Pancreas (tissue), 10 donors: ENCODE measurements around the gene XIRP2. TPM values are rescaled to one million over a fixed set of nuclear protein-coding genes. Genes with fewer than 3 reads are reported as not detected.
A peak's percentile ranks its signal among the peaks of the same experiment; 100 is the strongest.

Experiments used
- ATAC-seq, 4 donors: fragments of 200-7000 bp; cut with Tn5 transposase; one replicate each; pipeline versions ENCODE4 v1.8.0 to v1.9.1; 2020; ENCODE audit warnings: mild to moderate bottlenecking in 4 of 4, moderate library complexity in 4 of 4
- DNase-seq, 6 donors: peaks; one replicate each; pipeline ENCODE4 v3.0.0-alpha.2; 2020
- FAIRE-seq: peaks from 2 replicates; lab custom pipeline; 2012; peaks lifted over from hg19 to GRCh38; lab: Jason Lieb, UNC
- H3K27ac ChIP-seq, 4 donors: fragments of 200-600 bp; sonication (generic); 1 replicate in 3 of 4; 2 replicates in 1 of 4; pipeline versions ENCODE4 v1.5.0 to v1.8.0; 2020
- H3K27me3 ChIP-seq, 4 donors: fragments of 200-600 bp; one replicate each; pipeline ENCODE4 v1.8.0; 2021
- H3K36me3 ChIP-seq, 3 donors: fragments of 200-600 bp; sonication (generic) in 1 of 3; one replicate each; pipeline versions ENCODE4 v1.5.0 to v1.8.0; 2020 to 2021
- H3K4me1 ChIP-seq, 3 donors: fragments of 200-600 bp; one replicate each; pipeline ENCODE4 v1.8.0; 2021
- H3K4me3 ChIP-seq, 4 donors: fragments of 200-600 bp; sonication (generic) in 2 of 4; one replicate each; pipeline versions ENCODE4 v1.5.0 to v1.8.0; 2020 to 2021
- H3K9me3 ChIP-seq, 4 donors: fragments of 200-600 bp; one replicate each; pipeline ENCODE4 v1.8.0; 2021
- WGBS, 2 donors: extraction: QIAGEN DNeasy Blood & Tissue Kit; methylation state at CpG; one replicate each; pipeline ENCODE4 v1.1.7; 2013; 5-methylcytosine and 5-hydroxymethylcytosine counted together
- intact Hi-C, 3 donors: fragments of 100-400 bp; cut with DNase I; formaldehyde crosslinking; loops; one replicate each; pipeline versions ENCODE4 v1.11.1 to v1.14.2; 2022
- polyA plus RNA-seq, 2 donors: library from polyadenylated mRNA; stranded (reverse); fragments of 200-250 nt; gene quantifications; one replicate each; pipeline ENCODE4 v1.2.3, GENCODE V29; 2013
- total RNA-seq, 6 donors: library from RNA; stranded (reverse); fragmentation: NEBNext Ultra II Directional in 4 of 6; extraction: Animal tissue kit (Norgen Biotek cat#: 25700) in 4 of 6; gene quantifications; one replicate each; pipeline versions ENCODE4 v1.2.1 to v1.2.4, GENCODE V29; 2021 to 2023
- TF ChIP-seq, protein P1 (sequence below), 4 donors: fragments of 200-600 bp; sonication (generic) in 3 of 4; IDR thresholded peaks; one replicate each; pipeline versions ENCODE4 v1.5.0 to v1.8.0; 2021; ENCODE audit warnings: antibody characterized with exemption in 4 of 4
- donor health status: healthy with polysubstance abuse.
- donor health status: DM: no; HTN: no; CAD: no; lungs with moderate emphysema.
- donor health status: DM: no; HTN: no; CAD: no.
- donor health status: control.
- donor health status: control.
- donor health status: Bipolar disorder and iron deficiency.
- donor health status: DM: yes; HTN: yes; CAD: no.
- donor health status: DM: no; HTN: no; CAD: no.
- donor health status: DM: no; HTN: no; CAD: no.
- donor health status: DM: yes; HTN: yes; CAD: no.

Gene XIRP2
- total and polyA plus RNA-seq, 8 donors: 0.08 to 0.35 (median 0.28) TPM; not detected in 5

DNA sequence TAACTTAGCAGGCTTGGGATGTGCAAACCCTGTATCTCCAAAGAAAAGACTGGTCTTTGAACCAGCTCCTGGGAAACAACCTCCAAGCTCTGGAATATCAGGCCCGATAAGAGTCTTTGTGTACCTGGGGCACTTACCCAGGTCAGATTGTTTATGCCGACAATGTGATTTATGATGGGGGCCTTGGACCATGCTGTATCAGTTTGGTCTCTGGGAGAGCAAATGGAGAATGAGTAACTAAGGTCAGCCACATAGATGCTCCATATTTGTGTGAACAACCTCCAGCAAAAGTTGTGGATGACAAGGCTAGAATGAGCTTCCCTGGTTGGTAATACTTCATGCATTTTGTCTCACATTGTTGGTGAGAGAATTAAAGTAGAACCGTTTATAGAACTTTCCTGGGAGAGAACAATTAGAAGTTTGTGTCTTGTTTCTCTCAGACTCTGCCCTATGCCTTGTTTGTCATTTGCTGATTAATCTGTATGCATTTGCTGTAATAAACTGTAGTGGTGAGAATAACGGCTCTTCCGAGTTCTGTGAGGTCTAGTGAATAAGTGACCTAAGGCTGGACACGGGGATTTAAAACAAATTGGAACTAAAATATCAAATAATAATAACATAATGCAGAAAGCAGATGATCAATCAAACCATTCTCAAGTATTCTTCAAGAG is 259.1 kb downstream of the XIRP2 start:
- Histone ChIP-seq H3K4me3 (no peak overlapping the region), H3K36me3 (no peaks in the 10 kb centered on the region), H3K27ac (peak overlapping the region in 2 of 4 donors; percentile 50 to 53), H3K9me3 (no peaks in the 10 kb centered on the region), H3K4me1 (no peaks in the 10 kb centered on the region), H3K27me3 (no peaks in the 10 kb centered on the region)
- ATAC-seq: peak; percentile 70 to 93 (median 88)
- no peak for FAIRE-seq
- intact Hi-C loops: no loop called here
- peak in 2 of 6 donors; percentile 24 to 41 for DNase-seq
- TF ChIP-seq, protein P1, sequence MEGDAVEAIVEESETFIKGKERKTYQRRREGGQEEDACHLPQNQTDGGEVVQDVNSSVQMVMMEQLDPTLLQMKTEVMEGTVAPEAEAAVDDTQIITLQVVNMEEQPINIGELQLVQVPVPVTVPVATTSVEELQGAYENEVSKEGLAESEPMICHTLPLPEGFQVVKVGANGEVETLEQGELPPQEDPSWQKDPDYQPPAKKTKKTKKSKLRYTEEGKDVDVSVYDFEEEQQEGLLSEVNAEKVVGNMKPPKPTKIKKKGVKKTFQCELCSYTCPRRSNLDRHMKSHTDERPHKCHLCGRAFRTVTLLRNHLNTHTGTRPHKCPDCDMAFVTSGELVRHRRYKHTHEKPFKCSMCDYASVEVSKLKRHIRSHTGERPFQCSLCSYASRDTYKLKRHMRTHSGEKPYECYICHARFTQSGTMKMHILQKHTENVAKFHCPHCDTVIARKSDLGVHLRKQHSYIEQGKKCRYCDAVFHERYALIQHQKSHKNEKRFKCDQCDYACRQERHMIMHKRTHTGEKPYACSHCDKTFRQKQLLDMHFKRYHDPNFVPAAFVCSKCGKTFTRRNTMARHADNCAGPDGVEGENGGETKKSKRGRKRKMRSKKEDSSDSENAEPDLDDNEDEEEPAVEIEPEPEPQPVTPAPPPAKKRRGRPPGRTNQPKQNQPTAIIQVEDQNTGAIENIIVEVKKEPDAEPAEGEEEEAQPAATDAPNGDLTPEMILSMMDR (IDR thresholded peaks at IDR 0.05): no peak
- 16 to 18% methylated on average over 6 of the region's 6 CpGs for WGBS, 2 donors

DNA sequence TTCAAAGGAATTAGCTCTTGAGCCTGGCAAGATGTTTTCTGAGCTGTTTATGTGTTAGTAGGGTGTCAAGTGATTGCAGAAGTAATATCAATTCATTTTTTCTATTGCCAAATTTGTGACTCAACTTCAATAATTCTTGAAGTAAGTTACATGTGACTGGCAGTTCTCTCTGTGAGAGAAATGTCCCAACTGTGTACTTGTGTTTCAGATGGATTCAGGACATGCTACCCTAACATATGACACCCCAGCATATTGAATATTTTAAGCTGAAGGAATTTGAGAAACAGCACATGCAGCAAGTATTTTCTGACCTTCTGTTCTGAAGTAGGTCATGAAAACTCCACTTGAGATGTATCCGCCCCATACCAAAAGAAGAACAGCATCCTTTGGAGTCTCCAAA is 263.6 kb downstream of the XIRP2 start:
- DNase-seq (no peak), FAIRE-seq (no peak), ATAC-seq (no peak)
- H3K4me3 ChIP-seq: no peak overlapping the region
- H3K27me3 ChIP-seq: no peaks in the 10 kb centered on the region
- H3K4me1 ChIP-seq: no peaks in the 10 kb centered on the region
- intact Hi-C loops: no loop called here
- TF ChIP-seq, protein P1 (IDR thresholded peaks at IDR 0.05): no peak
- H3K9me3 ChIP-seq: no peaks in the 10 kb centered on the region
- 80 to 87% methylated on average over 1 of the region's 1 CpG for WGBS, 2 donors
- no peaks in the 10 kb centered on the region for H3K36me3 ChIP-seq
- H3K27ac ChIP-seq: no peak overlapping the region

DNA sequence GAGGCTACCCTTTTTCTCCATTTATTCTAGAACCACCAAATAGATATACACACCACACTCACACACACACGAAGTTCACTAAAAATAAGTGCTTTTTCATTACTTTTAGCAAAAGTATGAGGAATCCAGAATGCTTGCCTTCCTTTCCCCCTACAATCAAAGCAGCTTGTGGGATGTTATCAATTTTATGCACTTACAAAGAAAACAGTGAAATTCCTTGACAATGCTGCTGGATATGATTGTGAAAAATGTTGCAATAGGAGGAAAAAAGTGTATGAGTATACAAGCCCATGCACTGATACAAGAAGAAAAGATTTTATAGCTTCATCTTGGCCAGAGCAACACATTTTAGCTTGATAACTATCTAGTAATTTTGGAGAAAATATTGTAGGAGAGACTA is 269.2 kb downstream of the XIRP2 start:
- H3K4me1 ChIP-seq: peaks cover 0 to 4% (median 0%) of the 10 kb centered on the region in 3 donors
- H3K4me3 ChIP-seq: no peak overlapping the region
- no peak for ATAC-seq
- 32 to 45% methylated on average over 1 of the region's 1 CpG for WGBS, 2 donors
- DNase-seq: no peak
- no peak for FAIRE-seq
- H3K9me3 ChIP-seq: no peaks in the 10 kb centered on the region
- intact Hi-C loops: no loop called here
- H3K36me3 ChIP-seq: no peaks in the 10 kb centered on the region
- H3K27me3 ChIP-seq: no peaks in the 10 kb centered on the region
- TF ChIP-seq, protein P1 (IDR thresholded peaks at IDR 0.05): no peak
- no peak overlapping the region for H3K27ac ChIP-seq

DNA sequence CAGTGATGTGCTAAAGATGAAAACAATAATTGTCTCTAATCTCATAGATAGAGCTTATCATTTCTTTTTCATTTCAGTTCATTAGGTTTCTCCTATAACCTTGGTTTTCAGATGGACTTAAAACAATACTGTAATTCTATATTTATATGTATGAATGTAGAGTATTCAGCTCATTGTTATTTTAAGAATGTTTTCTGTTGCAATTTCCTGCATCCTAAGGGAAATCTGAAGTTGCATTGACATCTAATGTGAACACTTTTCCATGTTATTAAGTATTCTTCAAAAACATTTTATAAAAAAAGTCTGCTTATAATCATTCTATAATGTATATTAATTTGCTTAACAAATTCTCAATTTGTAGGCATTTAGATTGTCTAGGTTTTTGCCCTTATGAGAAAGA is 288.9 kb downstream of the XIRP2 start:
- H3K27ac ChIP-seq: no peak overlapping the region
- intact Hi-C loops: no loop called here
- no peak overlapping the region for H3K4me3 ChIP-seq
- ATAC-seq (no peak), DNase-seq (no peak), FAIRE-seq (no peak)
- TF ChIP-seq, protein P1 (IDR thresholded peaks at IDR 0.05): no peak
- no peaks in the 10 kb centered on the region for H3K36me3 ChIP-seq
- no peaks in the 10 kb centered on the region for H3K9me3 ChIP-seq
- no peaks in the 10 kb centered on the region for H3K27me3 ChIP-seq
- no peaks in the 10 kb centered on the region for H3K4me1 ChIP-seq

DNA sequence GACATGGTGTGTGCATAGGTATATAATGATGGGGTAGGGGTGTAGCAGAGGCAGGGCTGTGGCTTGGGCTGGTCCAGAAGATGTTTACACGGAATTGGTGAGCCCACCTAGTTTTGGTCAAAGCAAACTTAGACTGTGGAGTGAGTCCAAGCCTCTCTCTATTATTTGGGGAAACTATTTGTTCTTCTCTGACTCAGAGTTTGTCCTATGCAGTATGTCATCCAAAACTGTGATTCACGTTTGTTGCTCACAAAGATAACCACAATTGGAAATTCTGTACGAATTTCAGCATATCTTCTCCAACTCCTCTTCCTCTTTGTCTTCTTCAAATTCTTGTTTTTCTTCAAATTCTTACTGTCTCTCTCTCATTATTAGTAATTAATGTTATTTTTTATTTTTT is 292.9 kb downstream of the XIRP2 start:
- intact Hi-C loops: no loop called here

More for the DNA sequence above, 292.9 kb downstream of the XIRP2 start:
- Histone ChIP-seq H3K36me3 (no peaks in the 10 kb centered on the region), H3K4me1 (no peaks in the 10 kb centered on the region), H3K27me3 (no peaks in the 10 kb centered on the region), H3K27ac (no peak overlapping the region), H3K9me3 (no peaks in the 10 kb centered on the region), H3K4me3 (no peak overlapping the region)
- TF ChIP-seq, protein P1 (IDR thresholded peaks at IDR 0.05): no peak
- 62 to 68% methylated on average over 3 of the region's 3 CpGs for WGBS, 2 donors
- FAIRE-seq (no peak), DNase-seq (no peak), ATAC-seq (no peak)
